Panc1 (cell line): ENCODE data around the gene PLAAT2. TPM values are rescaled to one million over a fixed set of nuclear protein-coding genes. Genes with fewer than 3 reads are reported as not detected.

Experiments used
- ATAC-seq: fragments of 200-7000 bp; cut with Tn5 transposase; 2 replicates; pipeline ENCODE4 v1.9.1; 2020; ENCODE audit warnings: mild to moderate bottlenecking, moderate library complexity
- BruUV-seq: library from RNA; stranded (reverse); fragments of 400-500 nt; replicated peaks from 2 replicates; lab custom pipeline; 2021; lab: Mats Ljungman, UMichigan
- CTCF ChIA-PET: fragments of 300-600 bp; sonication (Branson Sonifier 250); formaldehyde crosslinking; loops from one replicate; lab custom pipeline; 2022; ENCODE audit warnings: antibody characterized with exemption; lab: Charles Lee
- POLR2A ChIA-PET: fragments of 300-600 bp; sonication (Branson Sonifier 250); formaldehyde crosslinking; loops from one replicate; lab custom pipeline; 2022; ENCODE audit warnings: antibody characterized with exemption; lab: Charles Lee
- DNase-seq: peaks from one replicate; pipeline ENCODE4 v3.0.0-alpha.2; 2010; ENCODE audit warnings: low read depth, low spot score
- H3K27ac ChIP-seq: 2 replicates; pipeline ENCODE4 v1.5.1; 2011; ENCODE audit warnings: mild to moderate bottlenecking, low read length, inconsistent platforms
- H3K27me3 ChIP-seq: fragments of 200-500 bp; sonication (Bioruptor generic); 2 replicates; pipeline ENCODE4 v1.6.0; 2014; ENCODE audit warnings: low read length, inconsistent platforms; ENCODE audit not compliant: control insufficient read depth, insufficient read depth
- H3K36me3 ChIP-seq: fragments of 200-500 bp; sonication (Bioruptor generic); 2 replicates; pipeline ENCODE4 v1.5.1; 2014; ENCODE audit warnings: inconsistent platforms, mild to moderate bottlenecking, low read length, moderate library complexity; ENCODE audit not compliant: control insufficient read depth, insufficient read depth
- H3K4me1 ChIP-seq: 2 replicates; pipeline ENCODE4 v1.5.1; 2011; ENCODE audit warnings: inconsistent platforms, mild to moderate bottlenecking, low read length, moderate library complexity; ENCODE audit not compliant: control insufficient read depth, insufficient read depth
- H3K4me3 ChIP-seq, 2 experiments: 2 replicates each; pipeline ENCODE4 v1.5.1; 2011 to 2012; ENCODE audit warnings: low read depth in 2 of 2, low read length in 2 of 2, mild to moderate bottlenecking in 2 of 2, inconsistent platforms in 1 of 2, moderate library complexity in 1 of 2
- H3K9me3 ChIP-seq: fragments of 200-500 bp; sonication (Bioruptor generic); 2 replicates; pipeline ENCODE4 v1.5.1; 2014; ENCODE audit warnings: low read depth, mild to moderate bottlenecking, inconsistent platforms, low read length, moderate library complexity; ENCODE audit not compliant: control insufficient read depth, insufficient read depth
- POLR2AphosphoS5 ChIP-seq: IDR thresholded peaks from 2 replicates; pipeline ENCODE4 v1.6.1; 2012; ENCODE audit warnings: mild to moderate bottlenecking, low read depth, low read length, moderate library complexity
- SIN3A ChIP-seq: IDR thresholded peaks from 2 replicates; pipeline ENCODE4 v1.6.1; 2012; ENCODE audit warnings: low read depth, mild to moderate bottlenecking, low read length, moderate library complexity, borderline replicate concordance; ENCODE audit not compliant: insufficient read depth
- TCF7L2 ChIP-seq: IDR thresholded peaks from 2 replicates; pipeline ENCODE4 v1.6.1; 2011; ENCODE audit warnings: mild to moderate bottlenecking, low read depth, low read length, inconsistent platforms
- in situ Hi-C: cut with HindIII; loops from 2 replicates; pipeline ENCODE4 v1.10.0; 2016; ENCODE audit warnings: low sequenced_read_pairs, low pct_unique_long_range_greater_than_20kb
- intact Hi-C: fragments of 100-400 bp; cut with micrococcal nuclease; formaldehyde crosslinking; loops from one replicate; pipeline ENCODE4 v1.10.0; 2022; ENCODE audit not compliant: unreplicated experiment
- total RNA-seq: library from RNA; stranded (reverse); gene quantifications from one replicate; pipeline ENCODE4 v1.2.1, GENCODE V29; 2021; ENCODE audit not compliant: unreplicated experiment
- TF ChIP-seq, protein P1 (sequence below), 2 experiments: IDR thresholded peaks; 2 replicates each; pipeline ENCODE4 v1.6.1; 2011 to 2012; ENCODE audit warnings: low read depth in 2 of 2, control low read depth in 1 of 2, low read length in 1 of 2, mild to moderate bottlenecking in 1 of 2, moderate library complexity in 1 of 2; ENCODE audit not compliant: insufficient read depth in 1 of 2
- TF ChIP-seq, protein P2 (sequence below): fragments of 450-650 bp; IDR thresholded peaks from 2 replicates; pipeline ENCODE4 v1.5.1; 2017; ENCODE audit warnings: mild to moderate bottlenecking

PLAAT2 gene
- total RNA-seq, 1 experiment from 2014 or later = not detected

DNA sequence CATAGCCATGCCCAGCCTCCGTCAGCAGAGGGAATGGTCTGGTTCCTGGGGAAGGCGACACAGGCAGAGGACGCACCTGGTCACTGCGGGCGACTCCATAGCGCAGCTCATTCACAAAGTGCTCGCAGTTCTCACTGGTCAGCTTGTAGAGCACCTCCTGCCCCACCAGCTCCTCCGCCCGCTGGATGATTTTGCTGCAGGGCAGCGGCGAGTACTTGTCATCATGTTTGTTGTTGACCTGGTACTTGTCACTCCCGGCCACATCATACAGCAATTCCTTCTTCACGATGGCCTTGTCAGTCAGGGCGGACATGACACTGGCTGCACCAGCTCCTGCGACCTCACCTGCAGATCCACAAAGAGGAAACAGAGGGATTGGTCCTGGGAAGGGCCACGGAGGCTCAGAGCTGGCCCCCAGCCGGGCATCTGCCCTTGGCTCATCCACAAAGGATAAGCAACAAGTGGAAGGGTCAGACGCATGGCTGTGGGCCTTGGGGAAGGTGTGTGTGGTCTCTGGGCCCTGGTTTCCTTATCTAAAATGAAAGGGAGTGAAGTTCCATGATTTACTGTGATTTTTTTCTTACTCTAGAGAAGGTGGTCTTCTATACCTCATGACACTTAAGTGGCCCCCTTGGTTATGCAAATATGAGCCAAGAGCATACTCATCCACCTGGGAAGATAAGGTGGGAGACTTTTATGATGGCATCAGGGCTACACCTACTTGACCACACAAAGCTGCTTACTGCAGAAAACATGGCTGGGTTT lies 27.0 kb upstream of the PLAAT2 start:
- Histone ChIP-seq H3K27me3 (no peaks in the 10 kb centered on the region), H3K9me3 (no peaks in the 10 kb centered on the region), H3K36me3 (no peaks in the 10 kb centered on the region), H3K4me1 (no peaks in the 10 kb centered on the region), H3K27ac (no peak overlapping the region), H3K4me3 (no peak overlapping the region)
- no TSS peak for BruUV-seq
- in situ Hi-C loops = no loop called here
- TF ChIP-seq POLR2AphosphoS5 (no peak), TCF7L2 (no peak), SIN3A (no peak)
- TF ChIP-seq, protein P1, sequence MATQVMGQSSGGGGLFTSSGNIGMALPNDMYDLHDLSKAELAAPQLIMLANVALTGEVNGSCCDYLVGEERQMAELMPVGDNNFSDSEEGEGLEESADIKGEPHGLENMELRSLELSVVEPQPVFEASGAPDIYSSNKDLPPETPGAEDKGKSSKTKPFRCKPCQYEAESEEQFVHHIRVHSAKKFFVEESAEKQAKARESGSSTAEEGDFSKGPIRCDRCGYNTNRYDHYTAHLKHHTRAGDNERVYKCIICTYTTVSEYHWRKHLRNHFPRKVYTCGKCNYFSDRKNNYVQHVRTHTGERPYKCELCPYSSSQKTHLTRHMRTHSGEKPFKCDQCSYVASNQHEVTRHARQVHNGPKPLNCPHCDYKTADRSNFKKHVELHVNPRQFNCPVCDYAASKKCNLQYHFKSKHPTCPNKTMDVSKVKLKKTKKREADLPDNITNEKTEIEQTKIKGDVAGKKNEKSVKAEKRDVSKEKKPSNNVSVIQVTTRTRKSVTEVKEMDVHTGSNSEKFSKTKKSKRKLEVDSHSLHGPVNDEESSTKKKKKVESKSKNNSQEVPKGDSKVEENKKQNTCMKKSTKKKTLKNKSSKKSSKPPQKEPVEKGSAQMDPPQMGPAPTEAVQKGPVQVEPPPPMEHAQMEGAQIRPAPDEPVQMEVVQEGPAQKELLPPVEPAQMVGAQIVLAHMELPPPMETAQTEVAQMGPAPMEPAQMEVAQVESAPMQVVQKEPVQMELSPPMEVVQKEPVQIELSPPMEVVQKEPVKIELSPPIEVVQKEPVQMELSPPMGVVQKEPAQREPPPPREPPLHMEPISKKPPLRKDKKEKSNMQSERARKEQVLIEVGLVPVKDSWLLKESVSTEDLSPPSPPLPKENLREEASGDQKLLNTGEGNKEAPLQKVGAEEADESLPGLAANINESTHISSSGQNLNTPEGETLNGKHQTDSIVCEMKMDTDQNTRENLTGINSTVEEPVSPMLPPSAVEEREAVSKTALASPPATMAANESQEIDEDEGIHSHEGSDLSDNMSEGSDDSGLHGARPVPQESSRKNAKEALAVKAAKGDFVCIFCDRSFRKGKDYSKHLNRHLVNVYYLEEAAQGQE (IDR thresholded peaks at IDR 0.05; ENCODE audit: insufficient read depth in 1 of 2, low read depth in 2 of 2, low read length in 1 of 2) = no peak
- TF ChIP-seq, protein P2, sequence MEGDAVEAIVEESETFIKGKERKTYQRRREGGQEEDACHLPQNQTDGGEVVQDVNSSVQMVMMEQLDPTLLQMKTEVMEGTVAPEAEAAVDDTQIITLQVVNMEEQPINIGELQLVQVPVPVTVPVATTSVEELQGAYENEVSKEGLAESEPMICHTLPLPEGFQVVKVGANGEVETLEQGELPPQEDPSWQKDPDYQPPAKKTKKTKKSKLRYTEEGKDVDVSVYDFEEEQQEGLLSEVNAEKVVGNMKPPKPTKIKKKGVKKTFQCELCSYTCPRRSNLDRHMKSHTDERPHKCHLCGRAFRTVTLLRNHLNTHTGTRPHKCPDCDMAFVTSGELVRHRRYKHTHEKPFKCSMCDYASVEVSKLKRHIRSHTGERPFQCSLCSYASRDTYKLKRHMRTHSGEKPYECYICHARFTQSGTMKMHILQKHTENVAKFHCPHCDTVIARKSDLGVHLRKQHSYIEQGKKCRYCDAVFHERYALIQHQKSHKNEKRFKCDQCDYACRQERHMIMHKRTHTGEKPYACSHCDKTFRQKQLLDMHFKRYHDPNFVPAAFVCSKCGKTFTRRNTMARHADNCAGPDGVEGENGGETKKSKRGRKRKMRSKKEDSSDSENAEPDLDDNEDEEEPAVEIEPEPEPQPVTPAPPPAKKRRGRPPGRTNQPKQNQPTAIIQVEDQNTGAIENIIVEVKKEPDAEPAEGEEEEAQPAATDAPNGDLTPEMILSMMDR = no peak
- DNase-seq = no peak
- POLR2A ChIA-PET = interaction anchor here (0.6 kb wide), 1 partner anchor 12 kb away, joined by 3 read pairs; no protein-coding TSS in a partner anchor
- CTCF ChIA-PET = no interaction called here
- no peak for ATAC-seq
- intact Hi-C loops = no loop called here

DNA sequence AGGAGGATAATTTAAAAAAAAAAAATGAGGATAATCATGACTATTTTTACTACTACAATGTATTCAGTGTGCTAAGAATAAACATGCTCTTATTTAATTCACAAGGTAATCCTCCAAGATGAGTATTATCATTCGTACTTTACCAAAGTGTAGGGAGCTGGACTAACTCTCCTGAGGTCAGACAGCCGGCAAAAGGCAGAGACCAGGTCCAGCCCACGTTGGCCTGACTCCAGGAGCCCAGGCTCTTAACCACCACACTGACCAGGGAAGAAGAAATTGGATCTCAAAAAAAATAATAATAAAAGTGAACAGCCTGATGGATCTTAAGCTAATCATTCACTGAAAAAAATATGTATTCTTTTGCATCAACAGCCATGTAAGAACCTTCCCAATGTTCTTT lies 25.8 kb upstream of the PLAAT2 start:
- BruUV-seq = no TSS peak
- Histone ChIP-seq H3K27me3 (no peaks in the 10 kb centered on the region), H3K9me3 (no peaks in the 10 kb centered on the region), H3K27ac (no peak overlapping the region), H3K4me1 (no peaks in the 10 kb centered on the region), H3K4me3 (no peak overlapping the region), H3K36me3 (no peaks in the 10 kb centered on the region)
- DNase-seq = no peak
- intact Hi-C loops = no loop called here
- in situ Hi-C loops = no loop called here
- POLR2A ChIA-PET = no interaction called here
- TF ChIP-seq POLR2AphosphoS5 = no peak
- CTCF ChIA-PET = no interaction called here
- no peak for ATAC-seq

DNA sequence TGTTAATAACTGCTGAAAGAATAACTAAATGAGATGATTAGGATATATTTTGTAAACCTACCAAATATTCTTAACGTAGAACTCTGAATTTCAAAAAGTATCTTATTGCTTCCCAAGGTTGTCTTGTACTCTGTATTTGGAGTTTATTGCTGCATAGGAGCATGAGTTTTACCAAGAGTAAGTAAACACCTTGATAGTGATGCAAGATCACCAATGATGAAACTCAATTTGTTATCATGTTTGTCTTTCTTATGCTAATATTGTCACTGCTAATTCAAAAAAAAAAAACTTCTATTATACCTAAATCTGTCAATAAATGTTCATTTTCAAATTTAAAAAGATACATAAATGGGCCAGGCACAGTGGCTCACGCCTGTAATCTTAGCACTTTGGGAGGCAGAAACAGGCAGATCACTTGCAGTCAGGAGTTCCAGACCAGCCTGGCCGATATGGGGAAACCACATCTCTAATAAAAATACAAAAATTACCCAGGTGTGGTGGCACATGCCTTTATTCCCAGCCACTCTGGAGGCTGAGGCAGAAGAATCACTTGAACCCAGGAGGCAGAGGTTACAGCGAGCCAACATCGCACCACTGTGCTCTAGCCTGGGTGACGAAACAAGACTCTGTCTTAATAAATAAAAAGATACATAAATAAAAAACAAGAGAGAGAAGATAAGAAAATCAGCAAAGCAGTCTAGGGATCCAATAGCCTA lies 23.4 kb upstream of the PLAAT2 start:
- intact Hi-C loops (no loop called here), in situ Hi-C loops (no loop called here)
- Histone ChIP-seq H3K27ac (no peak overlapping the region), H3K27me3 (no peaks in the 10 kb centered on the region), H3K4me3 (no peak overlapping the region), H3K9me3 (no peaks in the 10 kb centered on the region), H3K4me1 (no peaks in the 10 kb centered on the region), H3K36me3 (no peaks in the 10 kb centered on the region)
- BruUV-seq = no TSS peak
- POLR2A ChIA-PET = no interaction called here
- no peak for TF ChIP-seq TCF7L2
- TF ChIP-seq, protein P1 (IDR thresholded peaks at IDR 0.05; ENCODE audit: insufficient read depth in 1 of 2, low read depth in 2 of 2, low read length in 1 of 2) = no peak
- ATAC-seq = no peak
- CTCF ChIA-PET = no interaction called here
- DNase-seq = no peak
